Measurements from ENCODE around the gene PGF.
"Not testable (repeated sequence)": the region's sequence is repeated elsewhere in the genome, so short reads cannot be mapped to it uniquely, and the experiment has no call there.

PGF gene

DNA sequence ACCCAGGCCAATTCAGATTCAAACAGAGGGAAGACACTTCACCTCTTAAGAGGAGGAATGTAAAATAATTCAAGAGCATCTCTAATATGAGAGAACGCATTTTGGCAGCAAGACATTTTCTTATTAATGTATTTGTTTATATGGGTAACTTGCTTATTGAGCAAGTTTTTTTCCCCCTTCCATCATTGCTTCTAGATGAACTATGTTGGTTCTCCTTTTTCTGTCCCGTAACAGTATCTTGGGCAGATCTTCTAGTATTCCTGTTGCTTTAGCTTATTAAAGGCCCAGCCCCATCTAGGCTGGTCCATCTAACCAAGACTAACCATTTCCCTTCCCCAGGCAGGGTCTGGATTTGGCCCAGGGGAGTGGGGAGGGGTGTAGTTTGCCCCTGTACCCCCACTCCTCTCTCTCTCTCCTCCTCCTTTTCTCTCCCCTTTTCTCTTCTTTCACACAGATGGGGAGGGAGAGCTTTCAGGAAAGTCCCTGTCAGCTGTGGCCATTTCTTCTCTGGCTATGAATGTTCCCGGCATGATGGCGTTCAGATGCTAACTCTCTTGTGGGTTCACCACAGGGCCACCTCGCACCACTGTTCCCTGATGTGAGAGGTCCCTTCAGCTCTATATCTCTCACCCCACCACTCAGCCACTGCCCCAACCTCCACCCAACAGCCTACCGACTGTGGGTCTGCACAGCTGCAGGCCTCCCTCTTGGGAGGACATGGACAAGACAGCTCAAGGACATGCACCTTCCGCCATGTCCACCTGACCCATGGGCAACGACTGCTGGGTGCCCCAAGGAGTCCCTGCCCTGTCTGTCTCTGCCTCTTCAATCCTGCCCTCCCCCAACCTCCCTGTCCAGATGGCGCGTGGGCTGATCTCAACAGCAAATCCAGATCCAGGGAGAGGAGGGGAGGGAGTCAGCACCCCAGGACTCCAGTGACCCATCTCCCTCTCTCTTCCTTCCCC lies 16.6 kb downstream of the PGF start:
- H3K9me3 ChIP-seq (ENCODE audit: control insufficient read depth in 2 of 2, low read length in 2 of 2) = no peaks in the 10 kb centered on the region
- no peaks in the 10 kb centered on the region for H3K36me3 ChIP-seq (ENCODE audit: control insufficient read depth in 2 of 2, insufficient read depth in 2 of 2, low read length in 2 of 2)
- no peak overlapping the region for H3K4me3 ChIP-seq (ENCODE audit: low read length in 2 of 2)
- no peak overlapping the region for H3K9ac ChIP-seq (ENCODE audit: low read length in 2 of 2)
- H3K4me1 ChIP-seq (ENCODE audit: control insufficient read depth, insufficient read depth, low read length) = peaks cover 41% of the 10 kb centered on the region
- H3K27me3 ChIP-seq (ENCODE audit: control insufficient read depth in 1 of 2, insufficient read depth in 2 of 2, low read length in 2 of 2) = no peaks in the 10 kb centered on the region
- peak overlapping the region; percentile 31 for H3K27ac ChIP-seq (ENCODE audit: low read length)

- H3K27me3 ChIP-seq (ENCODE audit: control insufficient read depth in 1 of 2, insufficient read depth in 2 of 2, low read length in 2 of 2) = no peaks in the 10 kb centered on the region
- H3K9me3 ChIP-seq (ENCODE audit: control insufficient read depth in 2 of 2, low read length in 2 of 2) = no peaks in the 10 kb centered on the region
- H3K9ac ChIP-seq (ENCODE audit: low read length in 2 of 2) = no peak overlapping the region
- H3K4me1 ChIP-seq (ENCODE audit: control insufficient read depth, insufficient read depth, low read length) = peaks cover 38% of the 10 kb centered on the region
- no peaks in the 10 kb centered on the region for H3K36me3 ChIP-seq (ENCODE audit: control insufficient read depth in 2 of 2, insufficient read depth in 2 of 2, low read length in 2 of 2)
- H3K27ac ChIP-seq (ENCODE audit: low read length) = no peak overlapping the region
- H3K4me3 ChIP-seq (ENCODE audit: low read length in 2 of 2) = no peak overlapping the region
Measured at GRCh38 chr14:74937171-74937570, 18.2 kb downstream of the PGF start.

DNA sequence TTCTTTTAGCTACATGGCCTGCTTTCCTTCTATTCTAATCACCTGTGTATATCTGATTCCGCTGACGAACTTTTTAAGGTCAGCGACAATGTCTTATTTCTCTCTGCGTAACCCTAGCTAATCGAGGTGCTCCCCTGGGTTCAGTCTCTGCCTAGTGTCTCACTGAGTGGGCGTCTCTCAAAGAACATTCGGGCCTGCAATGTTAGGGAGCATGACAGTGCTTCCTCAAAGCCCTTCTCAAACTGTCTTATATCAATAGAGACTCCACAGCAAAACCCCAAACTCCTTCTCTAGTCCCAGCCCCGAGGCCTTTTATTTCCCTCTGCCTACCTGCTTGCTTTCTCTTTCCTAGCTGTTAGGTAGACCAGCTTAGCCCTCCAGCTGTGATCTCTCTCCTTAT lies 18.7 kb downstream of the PGF start:
- Histone ChIP-seq H3K4me1 (ENCODE audit: control insufficient read depth, insufficient read depth, low read length) (peaks cover 34% of the 10 kb centered on the region), H3K4me3 (ENCODE audit: low read length in 2 of 2) (no peak overlapping the region), H3K27me3 (ENCODE audit: control insufficient read depth in 1 of 2, insufficient read depth in 2 of 2, low read length in 2 of 2) (no peaks in the 10 kb centered on the region), H3K36me3 (ENCODE audit: control insufficient read depth in 2 of 2, insufficient read depth in 2 of 2, low read length in 2 of 2) (no peaks in the 10 kb centered on the region), H3K9ac (ENCODE audit: low read length in 2 of 2) (no peak overlapping the region), H3K27ac (ENCODE audit: low read length) (no peak overlapping the region), H3K9me3 (ENCODE audit: control insufficient read depth in 2 of 2, low read length in 2 of 2) (no peaks in the 10 kb centered on the region)

DNA sequence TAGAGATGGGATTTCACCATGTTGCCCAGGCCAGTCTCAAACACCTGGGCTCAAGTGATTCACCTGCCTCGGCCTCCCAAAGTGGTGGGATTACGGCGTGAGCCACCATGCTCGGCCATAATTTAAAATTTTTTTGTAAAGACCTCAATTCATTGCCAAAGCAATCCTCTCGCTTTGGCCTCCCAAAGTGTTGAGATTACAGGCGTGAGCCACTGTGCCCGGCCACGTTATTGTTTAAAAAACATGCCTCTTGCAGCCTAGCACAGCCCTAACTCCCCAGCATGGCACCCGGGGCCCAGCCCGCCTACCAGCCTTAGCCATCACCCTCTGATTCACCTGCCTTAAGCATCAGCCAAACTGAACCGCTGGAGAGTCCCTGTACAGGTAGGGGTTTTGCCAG lies 19.2 kb downstream of the PGF start:
- H3K27me3 ChIP-seq (ENCODE audit: control insufficient read depth in 1 of 2, insufficient read depth in 2 of 2, low read length in 2 of 2) = no peaks in the 10 kb centered on the region
- H3K4me1 ChIP-seq (ENCODE audit: control insufficient read depth, insufficient read depth, low read length) = peaks cover 31% of the 10 kb centered on the region
- H3K27ac ChIP-seq (ENCODE audit: low read length) = no peak overlapping the region
- no peak overlapping the region for H3K4me3 ChIP-seq (ENCODE audit: low read length in 2 of 2)
- H3K36me3 ChIP-seq (ENCODE audit: control insufficient read depth in 2 of 2, insufficient read depth in 2 of 2, low read length in 2 of 2) = no peaks in the 10 kb centered on the region
- H3K9me3 ChIP-seq (ENCODE audit: control insufficient read depth in 2 of 2, low read length in 2 of 2) = no peaks in the 10 kb centered on the region
- H3K9ac ChIP-seq (ENCODE audit: low read length in 2 of 2) = no peak overlapping the region

GRCh38 chr14:74935360-74935680 lies 20.1 kb downstream of the PGF start:
- H3K4me1 ChIP-seq (ENCODE audit: control insufficient read depth, insufficient read depth, low read length) = peaks cover 28% of the 10 kb centered on the region
- H3K9ac ChIP-seq (ENCODE audit: low read length in 2 of 2) = no peak overlapping the region
- no peak overlapping the region for H3K27ac ChIP-seq (ENCODE audit: low read length)
- no peak overlapping the region for H3K4me3 ChIP-seq (ENCODE audit: low read length in 2 of 2)
- H3K36me3 ChIP-seq (ENCODE audit: control insufficient read depth in 2 of 2, insufficient read depth in 2 of 2, low read length in 2 of 2) = no peaks in the 10 kb centered on the region
- H3K9me3 ChIP-seq (ENCODE audit: control insufficient read depth in 2 of 2, low read length in 2 of 2) = no peaks in the 10 kb centered on the region
- H3K27me3 ChIP-seq (ENCODE audit: control insufficient read depth in 1 of 2, insufficient read depth in 2 of 2, low read length in 2 of 2) = no peaks in the 10 kb centered on the region

- no peaks in the 10 kb centered on the region for H3K36me3 ChIP-seq (ENCODE audit: control insufficient read depth in 2 of 2, insufficient read depth in 2 of 2, low read length in 2 of 2)
- H3K27me3 ChIP-seq (ENCODE audit: control insufficient read depth in 1 of 2, insufficient read depth in 2 of 2, low read length in 2 of 2) = no peaks in the 10 kb centered on the region
- H3K4me3 ChIP-seq (ENCODE audit: low read length in 2 of 2) = no peak overlapping the region
- H3K4me1 ChIP-seq (ENCODE audit: control insufficient read depth, insufficient read depth, low read length) = peaks cover 23% of the 10 kb centered on the region
- H3K27ac ChIP-seq (ENCODE audit: low read length) = no peak overlapping the region
- no peaks in the 10 kb centered on the region for H3K9me3 ChIP-seq (ENCODE audit: control insufficient read depth in 2 of 2, low read length in 2 of 2)
- no peak overlapping the region for H3K9ac ChIP-seq (ENCODE audit: low read length in 2 of 2)
Measured at GRCh38 chr14:74934476-74935359, 20.7 kb downstream of the PGF start.

DNA sequence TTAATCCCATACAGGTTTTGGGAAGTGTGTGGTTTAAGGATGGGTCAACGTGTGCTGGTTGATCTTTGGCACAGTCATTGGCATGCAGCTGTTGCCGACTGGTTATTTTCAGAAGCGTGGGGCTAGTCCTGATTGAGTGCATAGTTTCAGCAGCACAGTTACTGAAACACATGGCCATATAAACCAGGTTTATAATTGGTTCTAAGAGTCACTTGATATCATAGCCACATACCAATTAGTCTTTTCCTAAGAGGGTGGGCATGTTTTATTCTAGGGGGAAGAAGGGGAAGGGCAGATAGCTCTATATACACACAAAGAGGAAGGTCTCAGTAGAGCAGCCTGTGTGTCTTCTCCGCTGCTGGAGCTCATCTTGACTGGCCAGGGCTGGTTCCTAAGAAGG lies 21.4 kb downstream of the PGF start:
- no peaks in the 10 kb centered on the region for H3K36me3 ChIP-seq (ENCODE audit: control insufficient read depth in 2 of 2, insufficient read depth in 2 of 2, low read length in 2 of 2)
- H3K4me3 ChIP-seq (ENCODE audit: low read length in 2 of 2) = no peak overlapping the region
- H3K27ac ChIP-seq (ENCODE audit: low read length) = no peak overlapping the region
- no peaks in the 10 kb centered on the region for H3K27me3 ChIP-seq (ENCODE audit: control insufficient read depth in 1 of 2, insufficient read depth in 2 of 2, low read length in 2 of 2)
- H3K4me1 ChIP-seq (ENCODE audit: control insufficient read depth, insufficient read depth, low read length) = peaks cover 16% of the 10 kb centered on the region
- H3K9ac ChIP-seq (ENCODE audit: low read length in 2 of 2) = no peak overlapping the region
- no peaks in the 10 kb centered on the region for H3K9me3 ChIP-seq (ENCODE audit: control insufficient read depth in 2 of 2, low read length in 2 of 2)

DNA sequence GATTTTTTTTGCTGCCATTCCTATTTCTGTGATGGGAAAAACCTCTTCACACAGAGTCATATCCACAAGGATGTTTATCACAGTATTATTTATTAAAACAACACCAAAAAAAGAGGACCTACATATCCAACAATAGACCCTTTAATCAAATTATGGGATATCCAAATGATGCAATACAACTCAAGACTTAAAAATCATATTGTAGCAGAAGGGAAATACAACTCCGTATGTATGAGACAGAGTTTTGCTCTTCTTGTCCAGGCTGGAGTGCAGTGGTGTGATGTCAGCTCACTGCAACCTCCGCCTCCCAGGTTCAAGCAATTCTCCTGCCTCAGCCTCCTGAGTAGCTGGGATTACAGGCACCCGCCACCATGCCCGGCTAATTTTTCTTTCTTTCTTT lies 22.5 kb downstream of the PGF start:
- not testable (repeated sequence) for H3K27ac ChIP-seq (ENCODE audit: low read length); H3K27me3 ChIP-seq (ENCODE audit: control insufficient read depth in 1 of 2, insufficient read depth in 2 of 2, low read length in 2 of 2); H3K9ac ChIP-seq (ENCODE audit: low read length in 2 of 2); H3K4me3 ChIP-seq (ENCODE audit: low read length in 2 of 2); H3K9me3 ChIP-seq (ENCODE audit: control insufficient read depth in 2 of 2, low read length in 2 of 2); H3K36me3 ChIP-seq (ENCODE audit: control insufficient read depth in 2 of 2, insufficient read depth in 2 of 2, low read length in 2 of 2)
- H3K4me1 ChIP-seq (ENCODE audit: control insufficient read depth, insufficient read depth, low read length) = peaks cover 14% of the 10 kb centered on the region

DNA sequence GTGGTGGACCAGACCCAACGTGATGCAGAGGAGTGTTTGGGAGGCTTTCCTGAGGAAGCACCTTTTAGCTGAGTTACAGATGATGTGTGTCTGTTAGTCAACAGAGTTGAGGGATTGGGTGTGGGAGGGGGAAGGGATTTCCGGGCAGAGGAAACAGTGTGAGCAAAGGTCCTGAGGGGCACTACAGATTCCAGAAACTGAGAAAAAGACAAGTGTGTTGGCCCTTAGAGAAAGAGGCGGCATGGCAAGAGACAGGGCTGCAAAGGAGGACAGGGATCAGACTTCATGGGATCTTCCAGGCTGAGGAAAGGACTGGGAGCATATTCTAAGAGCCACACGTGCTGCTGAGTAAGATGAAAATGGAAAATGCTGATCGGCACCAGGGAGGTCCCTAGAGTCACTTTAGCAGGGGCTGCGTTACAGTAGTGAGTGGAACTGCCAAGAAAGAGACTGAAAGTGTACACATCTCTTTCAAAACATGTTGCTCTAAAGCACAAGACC lies 22.9 kb downstream of the PGF start:
- H3K27ac ChIP-seq (ENCODE audit: low read length) = no peak overlapping the region
- H3K9ac ChIP-seq (ENCODE audit: low read length in 2 of 2) = no peak overlapping the region
- H3K9me3 ChIP-seq (ENCODE audit: control insufficient read depth in 2 of 2, low read length in 2 of 2) = no peaks in the 10 kb centered on the region
- no peaks in the 10 kb centered on the region for H3K27me3 ChIP-seq (ENCODE audit: control insufficient read depth in 1 of 2, insufficient read depth in 2 of 2, low read length in 2 of 2)
- no peak overlapping the region for H3K4me3 ChIP-seq (ENCODE audit: low read length in 2 of 2)
- peaks cover 14% of the 10 kb centered on the region for H3K4me1 ChIP-seq (ENCODE audit: control insufficient read depth, insufficient read depth, low read length)
- no peaks in the 10 kb centered on the region for H3K36me3 ChIP-seq (ENCODE audit: control insufficient read depth in 2 of 2, insufficient read depth in 2 of 2, low read length in 2 of 2)

DNA sequence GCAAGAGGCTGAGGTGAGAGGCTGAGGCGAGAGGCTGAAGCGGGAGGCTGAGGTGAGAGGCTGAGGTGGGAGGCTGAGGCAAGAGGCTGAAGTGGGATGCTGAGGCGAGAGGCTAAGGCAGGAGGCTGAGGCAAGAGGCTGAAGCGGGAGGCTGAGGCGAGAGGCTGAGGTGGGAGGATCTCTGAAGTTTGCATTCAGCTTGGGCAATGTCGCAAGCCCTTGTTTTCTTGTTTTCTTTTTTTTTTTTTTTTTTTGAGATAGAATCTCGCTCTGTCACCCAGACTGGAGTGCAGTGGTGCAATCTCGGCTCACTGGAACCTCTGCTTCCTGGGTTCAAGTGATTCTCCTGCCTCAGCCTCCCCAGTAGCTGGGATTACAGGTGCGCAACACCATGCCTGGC lies 23.7 kb downstream of the PGF start:
- H3K9ac ChIP-seq (ENCODE audit: low read length in 2 of 2); H3K36me3 ChIP-seq (ENCODE audit: control insufficient read depth in 2 of 2, insufficient read depth in 2 of 2, low read length in 2 of 2); H3K4me3 ChIP-seq (ENCODE audit: low read length in 2 of 2); H3K27ac ChIP-seq (ENCODE audit: low read length); H3K27me3 ChIP-seq (ENCODE audit: control insufficient read depth in 1 of 2, insufficient read depth in 2 of 2, low read length in 2 of 2); H3K9me3 ChIP-seq (ENCODE audit: control insufficient read depth in 2 of 2, low read length in 2 of 2): not testable (repeated sequence)
- H3K4me1 ChIP-seq (ENCODE audit: control insufficient read depth, insufficient read depth, low read length) = peaks cover 14% of the 10 kb centered on the region
